Activated CD8-positive, alpha-beta T cell treated with anti-CD3 and anti-CD28 coated beads for 36 hours (primary cell): ENCODE data around the gene NPDC1. TPM values are rescaled to one million over a fixed set of nuclear protein-coding genes. Genes with fewer than 3 reads are reported as not detected.

ENCODE experiments used
- ATAC-seq: fragments of 200-7000 bp; cut with Tn5 transposase; one replicate; pipeline ENCODE4 v1.10.0; 2021; ENCODE audit warnings: mild to moderate bottlenecking, moderate library complexity
- CTCF ChIA-PET: fragments of 350-600 bp; sonication (Branson Sonifier 250); formaldehyde crosslinking; loops from one replicate; lab custom pipeline; 2021; ENCODE audit warnings: antibody characterized with exemption; lab: Charles Lee
- POLR2A ChIA-PET: fragments of 350-600 bp; sonication (Branson Sonifier 250); formaldehyde crosslinking; loops from one replicate; lab custom pipeline; 2021; ENCODE audit warnings: antibody characterized with exemption; lab: Charles Lee
- DNase-seq: peaks from one replicate; pipeline ENCODE4 v3.0.0-alpha.2; 2020
- H3K27ac Mint-ChIP-seq: one replicate; pipeline ENCODE4 v1.8.0; 2021; ENCODE audit warnings: mild to moderate bottlenecking, mixed read lengths
- H3K27me3 Mint-ChIP-seq: one replicate; pipeline ENCODE4 v1.8.0; 2021; ENCODE audit warnings: mixed read lengths
- H3K36me3 Mint-ChIP-seq: one replicate; pipeline ENCODE4 v1.8.0; 2021; ENCODE audit warnings: low read depth, mixed read lengths
- H3K4me1 Mint-ChIP-seq: one replicate; pipeline ENCODE4 v1.8.0; 2021; ENCODE audit warnings: low read depth, mixed read lengths
- H3K4me3 Mint-ChIP-seq: one replicate; pipeline ENCODE4 v1.8.0; 2021; ENCODE audit warnings: mild to moderate bottlenecking, moderate library complexity, mixed read lengths
- H3K9me3 Mint-ChIP-seq: one replicate; pipeline ENCODE4 v1.8.0; 2021; ENCODE audit warnings: mixed read lengths
- intact Hi-C: fragments of 100-400 bp; cut with micrococcal nuclease; formaldehyde crosslinking; loops from one replicate; pipeline ENCODE4 v1.10.0; 2022
- total RNA-seq, 2 experiments: library from RNA; stranded (reverse); gene quantifications; one replicate each; pipeline ENCODE4 v1.2.3, GENCODE V29; 2021
- TF ChIP-seq, protein P1 (sequence below): fragments of 200-600 bp; IDR thresholded peaks from one replicate; pipeline ENCODE4 v1.8.0; 2022; ENCODE audit warnings: antibody characterized with exemption, mild to moderate bottlenecking

Gene NPDC1
- total RNA-seq, 2 experiments from 2014 or later, result 18.2 to 21.2 TPM

- CTCF ChIA-PET, result no interaction called here
- no peaks in the 10 kb centered on the region for H3K9me3 Mint-ChIP-seq
- DNase-seq (no peak), ATAC-seq (no peak)
- TF ChIP-seq, protein P1, sequence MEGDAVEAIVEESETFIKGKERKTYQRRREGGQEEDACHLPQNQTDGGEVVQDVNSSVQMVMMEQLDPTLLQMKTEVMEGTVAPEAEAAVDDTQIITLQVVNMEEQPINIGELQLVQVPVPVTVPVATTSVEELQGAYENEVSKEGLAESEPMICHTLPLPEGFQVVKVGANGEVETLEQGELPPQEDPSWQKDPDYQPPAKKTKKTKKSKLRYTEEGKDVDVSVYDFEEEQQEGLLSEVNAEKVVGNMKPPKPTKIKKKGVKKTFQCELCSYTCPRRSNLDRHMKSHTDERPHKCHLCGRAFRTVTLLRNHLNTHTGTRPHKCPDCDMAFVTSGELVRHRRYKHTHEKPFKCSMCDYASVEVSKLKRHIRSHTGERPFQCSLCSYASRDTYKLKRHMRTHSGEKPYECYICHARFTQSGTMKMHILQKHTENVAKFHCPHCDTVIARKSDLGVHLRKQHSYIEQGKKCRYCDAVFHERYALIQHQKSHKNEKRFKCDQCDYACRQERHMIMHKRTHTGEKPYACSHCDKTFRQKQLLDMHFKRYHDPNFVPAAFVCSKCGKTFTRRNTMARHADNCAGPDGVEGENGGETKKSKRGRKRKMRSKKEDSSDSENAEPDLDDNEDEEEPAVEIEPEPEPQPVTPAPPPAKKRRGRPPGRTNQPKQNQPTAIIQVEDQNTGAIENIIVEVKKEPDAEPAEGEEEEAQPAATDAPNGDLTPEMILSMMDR, result no peak
- no peak overlapping the region for H3K4me3 Mint-ChIP-seq
- POLR2A ChIA-PET, result no interaction called here
- no peak overlapping the region for H3K27ac Mint-ChIP-seq
- intact Hi-C loops, result no loop called here
- no peaks in the 10 kb centered on the region for H3K4me1 Mint-ChIP-seq
- no peaks in the 10 kb centered on the region for H3K36me3 Mint-ChIP-seq
- H3K27me3 Mint-ChIP-seq, result no peaks in the 10 kb centered on the region
These were observed 30.0 kb downstream of the NPDC1 start for GRCh38 chr9:137015976-137016375.

GRCh38 chr9:137015540-137015930, 30.4 kb downstream of the NPDC1 start:
- Mint-ChIP-seq H3K4me1 (no peaks in the 10 kb centered on the region), H3K9me3 (no peaks in the 10 kb centered on the region), H3K4me3 (no peak overlapping the region), H3K36me3 (no peaks in the 10 kb centered on the region), H3K27ac (no peak overlapping the region), H3K27me3 (no peaks in the 10 kb centered on the region)
- ChIA-PET POLR2A (no interaction called here), CTCF (no interaction called here)
- TF ChIP-seq, protein P1, result no peak
- no peak for ATAC-seq
- DNase-seq, result no peak
- intact Hi-C loops, result no loop called here

DNA sequence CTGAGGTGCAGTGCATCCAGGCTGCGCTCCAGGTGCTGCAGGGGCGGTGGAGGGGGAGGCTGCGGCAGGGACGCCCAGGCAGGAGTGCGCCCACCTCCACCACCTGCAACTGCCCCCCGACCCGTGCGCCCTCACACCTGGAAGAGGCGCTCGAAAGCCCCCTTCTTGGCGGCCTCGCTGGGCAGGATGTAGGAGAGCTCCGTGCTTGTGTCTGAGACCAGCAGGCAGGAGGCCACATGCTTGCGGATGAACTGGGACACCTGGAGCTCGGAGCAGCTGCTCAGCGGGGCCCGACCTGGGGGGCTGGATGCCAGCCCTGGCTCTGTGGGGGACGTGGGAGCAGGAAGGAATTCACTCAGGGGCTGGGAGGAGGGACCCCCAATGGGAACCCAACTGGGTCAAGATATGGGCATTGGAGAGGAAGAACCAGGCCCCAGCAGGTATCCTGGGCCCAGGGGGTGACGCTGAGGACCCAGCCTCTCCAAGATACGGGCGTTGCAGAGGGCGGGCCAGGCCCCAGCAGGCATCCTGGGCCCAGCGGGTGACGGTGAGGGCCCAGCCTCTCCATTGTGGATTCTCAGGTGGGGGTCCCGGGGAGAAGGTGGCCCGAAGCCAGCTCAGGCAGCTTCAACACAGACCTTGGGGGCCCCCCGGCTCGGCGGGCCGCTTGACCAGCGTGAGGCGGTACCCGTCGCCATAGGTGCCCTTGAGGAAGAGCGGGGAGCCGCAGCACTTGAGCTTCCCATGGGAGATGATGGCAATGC, 31.0 kb downstream of the NPDC1 start:
- DNase-seq, result no peak
- Mint-ChIP-seq H3K4me1 (no peaks in the 10 kb centered on the region), H3K4me3 (no peak overlapping the region), H3K9me3 (no peaks in the 10 kb centered on the region), H3K27ac (no peak overlapping the region), H3K36me3 (no peaks in the 10 kb centered on the region), H3K27me3 (no peaks in the 10 kb centered on the region)
- TF ChIP-seq, protein P1, result no peak
- ATAC-seq, result no peak
- ChIA-PET CTCF (no interaction called here), POLR2A (no interaction called here)
- intact Hi-C loops, result no loop called here

DNA sequence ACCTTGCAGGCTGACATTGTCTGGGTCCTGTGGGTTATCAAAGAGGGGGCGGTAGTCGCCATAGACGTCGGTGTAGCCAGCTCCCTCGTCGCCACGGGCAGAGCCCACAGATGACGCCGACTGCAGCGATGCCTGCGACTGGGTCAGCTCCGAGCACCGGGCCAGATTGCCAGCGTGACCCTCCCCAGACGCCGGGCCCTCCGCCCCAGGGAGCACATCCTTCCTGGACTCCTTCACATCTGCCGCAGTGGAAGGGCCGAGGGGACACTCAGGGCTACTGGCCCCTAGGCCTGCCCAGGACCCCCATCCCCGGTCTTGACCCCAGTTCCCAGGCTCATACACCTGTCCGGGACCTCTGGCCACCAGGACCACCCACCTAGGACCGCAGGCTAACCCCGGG, 31.8 kb downstream of the NPDC1 start:
- ATAC-seq (no peak), DNase-seq (no peak)
- H3K36me3 Mint-ChIP-seq, result no peaks in the 10 kb centered on the region
- POLR2A ChIA-PET, result interaction anchor here (1.0 kb wide), 1 partner anchor 20 kb away, joined by 3 read pairs; no protein-coding TSS in a partner anchor
- no peak overlapping the region for H3K4me3 Mint-ChIP-seq
- CTCF ChIA-PET, result no interaction called here
- no peaks in the 10 kb centered on the region for H3K9me3 Mint-ChIP-seq
- intact Hi-C loops, result no loop called here
- no peaks in the 10 kb centered on the region for H3K27me3 Mint-ChIP-seq
- TF ChIP-seq, protein P1, result no peak
- H3K4me1 Mint-ChIP-seq, result no peaks in the 10 kb centered on the region
- H3K27ac Mint-ChIP-seq, result no peak overlapping the region

GRCh38 chr9:137013571-137013940, 32.4 kb downstream of the NPDC1 start:
- H3K4me3 Mint-ChIP-seq, result no peak overlapping the region
- ChIA-PET POLR2A (interaction anchor here (1.0 kb wide), 1 partner anchor 21 kb away, joined by 3 read pairs; no protein-coding TSS in a partner anchor), CTCF (no interaction called here)
- TF ChIP-seq, protein P1, result no peak
- no peaks in the 10 kb centered on the region for H3K27me3 Mint-ChIP-seq
- H3K4me1 Mint-ChIP-seq, result no peaks in the 10 kb centered on the region
- intact Hi-C loops, result no loop called here
- H3K27ac Mint-ChIP-seq, result no peak overlapping the region
- no peak for ATAC-seq
- no peaks in the 10 kb centered on the region for H3K36me3 Mint-ChIP-seq
- no peaks in the 10 kb centered on the region for H3K9me3 Mint-ChIP-seq
- no peak for DNase-seq
